NCI-H345 treated with DMSO at 0.1 percent for 48 hours (cell line): ENCODE results near the gene AGPS.

Experiments
- DNase-seq: peaks from one replicate; lab custom pipeline; 2025; ENCODE audit not compliant: unreplicated experiment; lab: John Stamatoyannopoulos, UW

AGPS gene

DNA sequence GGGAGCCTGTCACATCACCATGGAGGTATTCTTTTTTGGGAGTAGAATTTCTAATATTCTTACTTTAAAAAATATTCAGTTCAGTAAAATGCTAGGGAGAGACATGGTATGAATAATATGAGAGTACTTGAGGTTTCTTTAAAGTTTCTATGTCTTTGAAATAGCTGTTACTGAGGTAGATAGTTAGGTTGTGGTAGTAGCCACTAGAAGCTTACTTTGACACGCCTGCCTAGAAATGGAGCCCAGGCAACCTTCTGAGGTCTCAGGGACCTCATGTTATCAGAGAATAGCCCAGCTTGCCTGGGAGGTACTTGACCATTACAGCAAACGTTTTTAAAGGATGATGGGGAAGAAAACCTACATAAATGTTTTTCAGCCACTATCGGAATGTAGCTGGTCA lies 131.2 kb downstream of the AGPS start:
- DNase-seq, result no peak

GRCh38 chr2:177525351-177525924 lies 132.9 kb downstream of the AGPS start:
- DNase-seq, result no peak

- DNase-seq, result no peak
These were observed 135.9 kb downstream of the AGPS start for GRCh38 chr2:177528351-177528933.

DNA sequence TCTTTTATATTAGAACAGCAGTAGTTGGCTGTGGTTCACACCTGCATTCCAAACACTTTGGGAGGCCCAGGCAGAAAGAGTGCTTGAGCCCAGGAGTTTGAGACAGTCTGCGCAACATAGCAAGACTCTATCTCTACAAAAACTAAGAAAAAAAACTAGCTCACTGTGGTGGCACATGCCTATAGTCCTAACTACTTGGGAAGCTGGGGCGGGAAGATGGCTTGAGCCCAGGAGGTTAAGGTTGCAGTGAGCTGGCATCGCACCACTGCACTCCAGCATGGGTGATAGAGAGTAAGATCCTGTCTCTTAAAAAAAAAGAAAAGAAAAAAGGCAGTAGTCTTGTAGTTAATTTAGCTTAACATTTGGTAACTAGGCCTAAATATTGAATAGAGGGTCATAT lies 136.6 kb downstream of the AGPS start:
- DNase-seq, result no peak

DNA sequence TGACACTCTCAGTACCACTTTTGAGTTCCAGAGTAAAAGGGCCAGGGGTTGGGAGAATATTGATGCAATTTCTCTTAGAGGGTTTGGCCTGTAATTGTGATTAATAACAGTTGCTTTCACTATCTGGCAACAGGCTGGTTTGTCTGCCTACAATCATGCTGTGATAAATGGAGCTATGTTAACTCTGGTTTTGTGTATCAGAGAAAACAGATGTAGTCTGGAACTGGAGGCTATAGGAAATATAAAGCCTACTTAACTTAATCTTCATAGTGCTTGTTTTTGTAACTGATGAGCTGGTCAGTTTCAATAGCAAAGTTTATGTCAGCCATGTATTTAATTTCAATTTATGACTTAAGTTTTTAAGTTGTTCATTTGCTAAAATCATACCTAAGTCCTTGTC lies 138.0 kb downstream of the AGPS start:
- no peak for DNase-seq

GRCh38 chr2:177531706-177532105 lies 139.1 kb downstream of the AGPS start:
- no peak for DNase-seq

DNA sequence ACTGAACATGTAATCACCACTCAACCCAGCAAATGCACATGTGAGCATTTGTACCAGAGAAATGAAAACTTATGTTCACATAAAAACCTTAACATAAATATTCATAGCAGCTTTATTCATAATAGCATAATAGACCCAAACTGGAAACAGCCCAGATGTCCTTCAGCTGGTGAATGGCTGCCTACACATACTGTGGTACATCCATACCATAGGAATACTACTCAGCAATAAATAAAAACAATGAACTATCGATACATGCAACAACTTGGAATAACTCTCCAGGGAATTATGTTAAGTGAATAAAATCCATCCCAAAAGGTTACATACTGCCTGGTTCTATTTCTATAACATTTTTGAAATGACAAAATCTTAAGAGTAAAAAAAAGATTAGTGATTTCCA lies 140.0 kb downstream of the AGPS start:
- DNase-seq, result no peak

GRCh38 chr2:177533253-177533652 lies 140.7 kb downstream of the AGPS start:
- no peak for DNase-seq

DNA sequence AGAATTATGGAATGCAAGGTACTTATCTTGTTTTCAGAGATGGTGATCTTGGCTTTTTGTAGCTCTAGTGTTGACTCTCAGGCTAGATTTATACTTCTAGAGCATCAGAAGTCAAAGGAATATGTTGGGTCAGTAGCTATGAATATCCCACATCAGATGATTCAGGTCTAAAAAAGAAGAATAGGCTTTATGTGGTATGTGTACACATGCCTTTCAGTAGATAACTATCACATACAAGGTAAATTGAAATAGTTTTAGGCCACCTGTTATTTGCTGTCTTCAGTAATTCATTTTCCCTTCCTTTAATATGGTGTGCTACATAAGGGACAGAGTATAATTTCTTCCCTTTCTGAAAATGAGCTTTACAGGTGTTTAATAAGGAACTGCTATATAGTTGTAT lies 142.4 kb downstream of the AGPS start:
- no peak for DNase-seq

GRCh38 chr2:177535958-177536504 lies 143.5 kb downstream of the AGPS start:
- no peak for DNase-seq

GRCh38 chr2:177537213-177537612 lies 144.6 kb downstream of the AGPS start:
- DNase-seq, result no peak

- no peak for DNase-seq
These were observed 145.1 kb downstream of the AGPS start for GRCh38 chr2:177537636-177538035.

GRCh38 chr2:177538323-177538722 lies 145.8 kb downstream of the AGPS start:
- DNase-seq, result no peak

DNA sequence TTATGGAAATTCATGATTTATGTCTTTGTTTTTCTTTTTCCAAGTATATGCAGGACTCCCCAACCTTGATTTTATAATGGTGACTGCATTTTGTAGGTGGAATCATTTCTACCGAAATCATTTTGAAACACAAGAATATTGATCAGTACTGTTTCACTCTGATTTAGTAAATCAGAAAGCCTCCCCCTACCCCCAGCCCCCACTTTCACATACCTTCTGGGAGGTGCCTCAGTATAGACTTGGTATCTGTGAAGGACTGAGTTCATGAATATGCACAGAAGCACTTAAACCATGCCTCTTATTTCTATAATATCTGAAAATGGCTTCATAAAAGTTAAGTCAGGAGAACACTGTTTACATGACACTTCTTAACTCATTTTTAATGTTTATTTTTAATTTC lies 147.7 kb downstream of the AGPS start:
- DNase-seq, result no peak

DNA sequence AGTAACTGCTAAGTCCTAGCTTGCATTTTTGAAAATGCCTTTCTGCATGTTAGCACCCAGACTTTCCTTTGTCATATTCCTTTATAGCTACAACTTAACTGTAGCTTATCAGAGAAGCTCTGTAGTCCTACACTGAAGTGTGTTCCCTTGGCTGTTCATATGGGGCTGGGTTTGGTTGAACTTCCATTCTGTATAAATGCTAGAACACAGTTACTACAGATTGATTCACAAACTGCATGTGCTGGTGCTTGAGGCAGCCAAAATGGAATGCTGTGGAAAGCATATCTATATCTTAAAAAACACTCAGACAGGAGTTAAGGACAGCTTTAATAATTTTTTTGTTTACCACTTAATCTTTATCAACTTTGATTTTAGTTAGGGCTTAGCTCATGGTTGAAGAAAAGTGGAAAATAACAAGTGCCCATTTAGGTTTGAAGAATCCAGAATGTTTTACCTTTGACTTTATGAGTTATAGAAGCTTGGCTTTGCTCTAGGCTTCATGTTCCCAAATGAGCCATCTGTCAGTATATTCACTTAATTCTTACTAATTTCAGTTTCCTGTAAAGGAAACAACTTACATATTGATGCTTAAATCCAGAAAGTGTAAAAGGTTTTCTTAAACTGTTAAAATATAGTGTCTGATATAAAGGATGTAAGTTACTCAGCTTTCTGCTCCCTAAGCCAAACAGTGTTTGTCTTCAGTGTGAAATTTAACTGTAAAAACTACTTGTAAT lies 148.9 kb downstream of the AGPS start:
- DNase-seq, result no peak

GRCh38 chr2:177542396-177542795 lies 149.8 kb downstream of the AGPS start:
- no peak for DNase-seq

DNA sequence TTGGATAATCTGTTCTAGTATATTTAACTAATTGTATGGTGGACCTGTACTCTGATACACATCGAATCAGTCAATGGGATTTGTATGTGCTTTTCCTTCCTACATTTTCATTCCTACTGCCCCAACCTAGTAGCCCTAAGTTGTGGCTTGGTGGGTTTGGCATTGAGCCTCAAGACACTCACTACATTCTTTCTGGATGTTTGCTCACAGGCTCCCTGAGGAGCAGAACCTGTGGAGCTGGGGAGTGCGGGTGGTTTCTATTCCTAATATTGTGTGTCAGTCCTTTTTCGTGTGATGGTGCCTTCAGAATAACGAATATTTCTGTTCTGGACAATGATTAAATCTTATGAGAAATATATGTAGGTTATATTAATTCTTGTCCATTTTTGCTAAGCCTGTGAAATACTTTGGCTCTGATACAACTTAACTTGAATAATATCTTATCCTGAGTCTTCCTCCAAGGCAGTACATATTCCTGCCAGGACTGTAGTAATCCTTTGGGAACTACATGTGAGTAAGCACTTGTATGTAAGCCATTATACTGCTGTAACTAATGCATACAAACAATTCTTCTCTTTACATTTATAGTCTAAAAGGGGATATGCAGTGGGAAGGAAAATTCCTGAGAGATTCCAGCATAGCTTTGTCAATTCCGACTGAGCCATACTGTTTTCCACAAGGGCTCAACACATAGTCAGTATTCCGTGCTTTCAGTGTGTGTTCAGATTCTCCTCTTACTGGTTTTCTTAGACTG lies 150.6 kb downstream of the AGPS start:
- no peak for DNase-seq

DNA sequence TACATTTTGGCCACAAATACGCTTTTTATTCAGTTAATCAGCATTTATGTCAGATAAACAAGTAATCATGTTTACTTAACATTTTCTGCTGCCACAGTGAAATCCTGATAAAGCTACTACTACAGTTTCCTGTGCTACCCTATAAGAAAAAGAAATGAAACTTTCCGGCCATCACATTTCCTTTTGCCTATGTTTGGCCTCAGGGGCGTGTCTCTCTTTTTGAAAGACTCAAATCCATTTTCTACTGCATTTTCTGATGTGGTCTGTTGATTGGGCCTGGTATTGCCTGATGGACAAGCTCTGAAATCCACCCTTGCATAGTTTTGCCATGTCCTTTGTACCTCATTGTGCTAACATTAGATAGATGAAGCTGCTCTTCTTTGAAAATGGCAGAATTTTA lies 152.6 kb downstream of the AGPS start:
- DNase-seq, result no peak

DNA sequence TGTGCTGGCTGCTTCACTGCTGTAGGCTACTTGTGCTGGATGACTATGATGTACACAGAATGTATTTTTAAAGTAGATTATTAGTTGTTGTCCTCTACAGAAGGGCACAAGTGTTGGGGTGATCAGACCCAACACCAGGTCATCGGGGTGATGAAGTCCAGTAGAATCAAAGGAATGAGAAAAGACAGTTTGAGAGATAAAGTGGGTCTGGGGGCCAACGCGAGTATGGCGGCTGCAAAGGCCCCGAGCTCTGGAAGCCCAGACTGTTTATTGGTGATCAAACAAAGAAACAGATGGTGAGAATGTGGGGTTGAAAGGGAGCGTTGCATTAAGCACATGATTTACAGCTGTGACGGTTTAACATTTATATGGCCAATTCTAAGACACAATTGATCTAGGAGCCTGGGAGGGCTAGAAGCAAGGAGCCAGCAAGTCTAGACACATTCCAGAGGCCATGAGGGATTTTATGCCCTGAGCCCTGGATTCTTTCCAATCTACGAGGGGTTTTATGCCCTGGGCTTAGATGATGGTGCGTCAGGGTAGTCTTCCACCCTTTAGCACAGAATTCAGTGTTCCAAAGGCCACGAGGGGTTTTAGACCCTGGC lies 153.5 kb downstream of the AGPS start:
- no peak for DNase-seq

DNA sequence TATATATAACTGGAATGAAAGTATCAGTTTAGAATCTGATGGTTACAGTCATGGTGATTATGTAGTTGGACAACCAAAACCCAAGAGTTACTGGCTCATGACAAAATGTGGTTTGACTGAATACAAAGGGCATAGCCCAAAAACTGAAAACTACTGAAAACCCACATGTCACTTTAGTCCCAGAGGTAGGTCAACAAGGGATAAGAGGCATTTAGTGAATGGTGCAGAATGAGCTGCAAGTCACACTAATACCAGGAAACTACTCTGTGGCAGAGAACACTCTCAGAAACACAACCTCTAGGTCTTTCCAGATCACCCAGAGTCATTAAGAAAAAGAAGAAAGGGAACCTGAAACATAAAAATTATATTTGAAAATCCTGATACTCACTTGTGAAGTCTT lies 154.5 kb downstream of the AGPS start:
- no peak for DNase-seq

DNA sequence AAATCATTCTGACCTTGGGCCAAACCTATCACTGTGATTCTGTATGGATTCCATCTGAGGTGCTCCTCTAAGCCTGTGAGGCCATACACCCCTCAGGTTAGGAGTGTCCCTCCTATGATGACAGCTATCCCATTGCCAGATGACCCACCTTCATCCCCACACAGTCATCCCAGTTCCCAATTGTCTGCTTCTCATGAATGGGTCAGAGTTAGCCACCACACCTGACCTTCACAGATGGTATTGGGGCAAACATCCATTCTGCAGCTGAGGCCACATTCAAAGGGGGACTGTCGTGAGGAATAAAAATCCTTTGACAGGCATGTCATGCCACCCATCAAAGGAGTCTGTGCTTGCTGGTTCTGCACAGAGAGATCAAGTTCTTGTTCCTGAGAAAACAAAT lies 155.2 kb downstream of the AGPS start:
- DNase-seq, result no peak
